Measurements from ENCODE around the gene MOB3B.

Gene MOB3B

GRCh38 chr9:27333241-27334052 is 196.2 kb downstream of the MOB3B start:
- peak; percentile 79 to 81 for DNase-seq

GRCh38 chr9:27331393-27331792 is 198.2 kb downstream of the MOB3B start:
- DNase-seq, result no peak

GRCh38 chr9:27329291-27329690 is 200.3 kb downstream of the MOB3B start:
- DNase-seq, result peak in 1 of 2 experiments; percentile 14

DNA sequence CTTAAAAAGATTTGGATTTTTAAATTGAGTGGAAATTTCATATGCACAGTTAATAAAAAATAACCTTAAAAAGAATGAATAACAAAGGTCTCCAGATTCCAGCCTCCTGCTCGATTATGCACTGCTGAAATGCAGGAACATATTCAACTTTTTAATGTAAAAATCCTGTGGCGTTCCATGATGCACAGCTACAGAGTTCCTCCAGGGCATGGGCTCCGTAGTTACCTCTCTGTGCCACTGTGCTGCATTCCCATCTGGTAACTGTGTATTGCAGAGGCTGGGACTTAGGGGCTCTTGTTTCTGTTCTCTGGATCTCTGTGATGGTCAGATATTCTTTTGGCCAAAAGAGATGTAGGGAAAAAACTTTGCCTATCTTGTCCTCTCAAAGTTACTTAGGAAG is 201.1 kb downstream of the MOB3B start:
- DNase-seq, result no peak

GRCh38 chr9:27311184-27311583 is 218.4 kb downstream of the MOB3B start:
- DNase-seq, result no peak

- no peak for DNase-seq
These were observed 219.0 kb downstream of the MOB3B start for GRCh38 chr9:27310582-27310981.

DNA sequence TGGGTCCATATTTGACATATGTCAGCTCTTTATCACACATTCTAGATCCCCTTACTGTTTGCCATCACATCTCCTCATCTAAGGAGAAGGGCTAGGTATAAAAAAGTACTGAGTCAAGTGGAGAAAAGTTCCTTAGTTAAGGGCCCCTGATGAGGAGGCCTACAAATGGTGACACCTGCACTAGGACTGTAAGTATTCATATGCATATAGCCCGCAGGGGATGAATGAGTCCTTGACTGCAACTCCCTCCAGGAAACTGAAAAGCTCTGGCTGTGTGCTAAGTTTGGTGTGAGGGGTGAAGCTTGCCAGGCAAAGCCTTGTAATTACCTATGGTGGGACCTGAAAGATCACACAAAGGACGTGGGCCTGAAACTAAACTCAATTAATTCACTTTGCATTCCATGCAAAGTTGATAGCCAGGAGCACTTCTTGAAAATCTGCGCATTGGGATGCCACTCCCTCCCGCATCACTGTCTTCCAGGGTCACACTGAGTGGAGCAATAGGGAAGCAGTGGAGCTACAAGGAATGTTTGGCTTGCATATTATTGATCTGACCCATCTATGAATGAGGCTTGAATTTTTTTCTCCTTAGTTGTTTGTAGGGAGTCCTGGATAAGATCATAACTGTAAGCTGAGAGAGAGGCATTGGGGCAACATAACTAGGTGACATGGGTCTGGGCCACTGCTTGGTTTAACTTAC is 220.8 kb downstream of the MOB3B start:
- DNase-seq, result no peak

- peak; percentile 58 to 88 for DNase-seq
These were observed 225.1 kb downstream of the MOB3B start for GRCh38 chr9:27304521-27304920.

DNA sequence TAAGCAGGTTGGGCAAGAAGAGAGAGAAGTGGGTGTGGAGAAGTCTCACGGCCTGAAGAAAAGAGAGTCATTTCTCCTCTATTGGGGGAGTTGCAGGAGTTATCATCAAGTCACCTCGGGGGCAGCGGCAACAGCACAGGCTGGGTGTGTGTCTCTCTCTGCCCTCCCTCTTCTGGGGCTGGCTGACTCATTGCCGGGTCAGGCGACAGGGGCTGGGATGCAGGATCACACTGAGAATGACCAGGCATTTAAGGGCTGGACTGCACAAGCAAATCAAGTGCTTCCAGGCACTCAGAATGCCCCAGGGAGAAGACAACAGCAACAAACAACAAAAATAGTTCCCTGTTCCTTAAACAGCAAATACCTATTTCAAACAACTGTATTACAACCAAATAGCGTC is 226.4 kb downstream of the MOB3B start:
- no peak for DNase-seq

- DNase-seq, result no peak
These were observed 232.6 kb downstream of the MOB3B start, which contains the start of gene EQTN for GRCh38 chr9:27297050-27297449. Gene EQTN, minus strand, starts transcription at chr9:27297150. Its CDS starts 95 bp downstream, at chr9:27297055.

GRCh38 chr9:27293996-27294395 is 235.6 kb downstream of the MOB3B start:
- DNase-seq, result no peak

DNA sequence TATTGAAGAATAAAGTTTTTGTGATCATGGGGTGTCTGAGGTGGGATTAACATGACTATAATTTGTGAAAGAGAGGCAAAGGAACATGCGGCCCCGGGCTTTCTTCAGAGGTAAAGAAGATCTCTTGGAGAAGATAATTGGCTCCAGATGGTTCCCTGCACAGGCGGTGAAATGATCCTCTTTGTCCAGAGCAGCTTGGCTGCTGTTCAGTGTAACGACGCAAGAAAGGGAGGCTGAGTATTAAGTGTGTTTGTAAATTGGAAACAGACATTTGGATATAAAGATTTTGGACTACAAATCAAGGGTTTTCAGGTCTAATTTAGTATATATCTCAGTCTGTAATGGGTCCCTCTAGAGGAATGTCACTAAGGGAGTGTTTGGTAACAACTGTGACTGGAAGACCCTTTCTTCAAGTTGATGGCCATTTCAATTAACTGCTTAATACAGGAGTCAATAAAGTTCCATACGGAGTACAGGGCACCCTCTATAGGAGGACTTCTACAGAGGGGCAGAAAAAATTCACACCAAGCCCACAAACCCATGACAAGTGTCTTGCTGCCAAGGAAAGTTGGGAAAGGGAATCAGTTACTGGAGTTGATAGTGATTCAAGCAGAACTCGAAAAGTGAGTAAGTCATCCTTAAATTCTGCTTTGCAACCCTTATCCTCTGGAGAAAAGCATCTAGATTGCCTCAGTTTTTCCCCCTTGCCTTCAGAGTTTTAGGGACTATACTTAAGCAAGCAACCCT is 236.8 kb downstream of the MOB3B start:
- DNase-seq, result no peak

GRCh38 chr9:27291292-27291691 is 238.3 kb downstream of the MOB3B start:
- DNase-seq, result no peak

- no peak for DNase-seq
These were observed 247.3 kb downstream of the MOB3B start for GRCh38 chr9:27282269-27282668.

GRCh38 chr9:27280860-27281259 is 248.8 kb downstream of the MOB3B start:
- no peak for DNase-seq

- no peak for DNase-seq
These were observed 249.4 kb downstream of the MOB3B start for GRCh38 chr9:27280249-27280648.

DNA sequence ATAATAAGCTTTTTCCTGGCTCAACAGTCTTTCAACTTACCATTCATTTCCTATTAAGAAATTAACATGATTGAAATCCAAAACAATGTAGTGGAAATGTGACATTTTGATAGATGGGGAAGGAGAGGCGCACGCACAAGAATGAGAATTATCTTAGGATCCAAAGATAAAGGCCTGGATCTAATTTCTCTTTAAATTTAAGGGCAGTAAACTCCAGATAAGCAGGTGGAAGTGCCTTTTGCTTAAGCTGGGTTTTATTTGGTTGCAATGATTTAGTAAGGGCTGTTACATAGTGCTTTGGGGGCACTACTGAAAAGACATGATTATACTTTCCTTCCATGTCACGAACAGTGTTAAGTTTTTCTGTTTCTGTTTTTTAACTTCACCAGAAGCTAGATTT is 250.0 kb downstream of the MOB3B start:
- DNase-seq, result no peak

DNA sequence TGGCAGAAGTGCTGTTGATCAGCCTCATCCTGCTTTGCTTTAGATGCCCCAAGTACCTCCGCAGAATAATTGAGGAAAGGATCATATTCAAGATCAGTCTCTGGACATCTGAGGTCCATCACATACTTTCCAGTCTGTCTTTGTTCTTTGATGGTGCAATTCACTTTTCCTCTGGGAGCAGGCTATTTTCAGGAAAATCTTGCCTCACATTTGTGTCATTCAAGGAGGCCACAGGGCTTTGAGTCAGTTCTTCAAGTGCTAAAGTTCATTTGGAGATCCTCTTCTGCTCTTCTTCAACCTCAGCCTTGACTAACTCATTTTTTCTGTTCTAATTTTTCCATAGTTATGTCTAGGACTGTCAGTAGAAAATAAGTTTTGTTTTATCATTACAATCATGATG is 251.2 kb downstream of the MOB3B start:
- DNase-seq, result no peak

DNA sequence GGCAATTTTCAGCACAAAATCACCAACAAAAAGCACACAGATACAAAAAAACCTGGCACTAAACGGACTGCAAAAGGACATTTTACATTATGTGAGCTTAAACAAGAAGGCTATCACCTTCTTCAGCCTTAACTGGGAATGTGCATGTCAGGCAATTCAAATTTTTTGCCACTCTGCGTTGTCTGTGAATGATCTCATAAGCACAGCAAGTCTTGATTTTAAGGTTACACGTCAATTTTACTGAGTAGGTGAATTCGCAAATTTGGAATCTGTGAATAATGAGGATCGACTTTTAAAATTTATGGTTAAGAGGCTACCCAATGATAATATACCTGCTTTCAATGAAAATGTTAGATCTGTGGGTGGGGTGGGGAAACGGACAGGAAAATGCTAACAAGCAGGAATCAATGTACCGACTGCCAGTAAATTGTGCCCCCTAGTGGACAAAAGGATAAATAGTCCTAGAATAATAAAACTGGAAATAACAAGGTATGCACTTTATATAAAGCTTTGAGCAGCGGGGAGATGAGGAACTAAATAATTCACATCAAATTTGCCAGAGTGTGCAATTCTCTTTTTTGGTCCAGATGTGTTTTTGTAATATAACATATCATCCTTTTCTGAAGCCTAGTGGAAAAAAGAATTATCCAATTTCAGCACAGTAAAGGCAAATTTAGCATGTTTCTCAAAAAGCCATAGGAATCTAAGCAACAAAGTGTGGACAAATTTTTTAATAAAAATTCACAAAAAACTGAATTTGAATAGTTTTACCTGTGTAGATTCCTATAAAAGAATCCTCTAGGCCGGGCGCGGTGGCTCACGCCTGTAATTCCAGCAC is 253.2 kb downstream of the MOB3B start:
- peak; percentile 75 to 77 for DNase-seq

All from NCI-H2081 (cell line).